Activated CD4-positive, alpha-beta T cell treated with anti-CD3 and anti-CD28 coated beads, Interleukin-2, amount 10 ng/mL, durations not matched to agents 7 days and 5 days (primary cell): Measurements from ENCODE around the gene SKA1. TPM values are rescaled to one million over a fixed set of nuclear protein-coding genes. Genes with fewer than 3 reads are reported as not detected.

Experiments used
- CTCF ChIA-PET: fragments of 350-600 bp; sonication (Branson Sonifier 250); formaldehyde crosslinking; loops from one replicate; lab custom pipeline; 2021; ENCODE audit warnings: antibody characterized with exemption; lab: Charles Lee
- POLR2A ChIA-PET: fragments of 350-600 bp; sonication (Branson Sonifier 250); formaldehyde crosslinking; loops from one replicate; lab custom pipeline; 2021; ENCODE audit warnings: antibody characterized with exemption; lab: Charles Lee
- DNase-seq: peaks from one replicate; pipeline ENCODE4 v3.0.0-alpha.2; 2020
- H3K27ac Mint-ChIP-seq: one replicate; pipeline ENCODE4 v1.8.0; 2021; ENCODE audit warnings: mild to moderate bottlenecking, moderate library complexity, mixed read lengths
- H3K27me3 Mint-ChIP-seq: one replicate; pipeline ENCODE4 v1.8.0; 2021; ENCODE audit warnings: mixed read lengths
- H3K36me3 Mint-ChIP-seq: one replicate; pipeline ENCODE4 v1.8.0; 2021; ENCODE audit warnings: low read depth, mixed read lengths
- H3K4me1 Mint-ChIP-seq: one replicate; pipeline ENCODE4 v1.8.0; 2021; ENCODE audit warnings: mixed read lengths
- H3K4me3 Mint-ChIP-seq: one replicate; pipeline ENCODE4 v1.8.0; 2021; ENCODE audit warnings: mild to moderate bottlenecking, moderate library complexity, mixed read lengths
- H3K9me3 Mint-ChIP-seq: one replicate; pipeline ENCODE4 v1.8.0; 2021; ENCODE audit warnings: mixed read lengths
- total RNA-seq, 2 experiments: library from RNA; stranded (reverse); gene quantifications; one replicate each; pipeline ENCODE4 v1.2.3, GENCODE V29; 2021

The SKA1 gene, protein sequence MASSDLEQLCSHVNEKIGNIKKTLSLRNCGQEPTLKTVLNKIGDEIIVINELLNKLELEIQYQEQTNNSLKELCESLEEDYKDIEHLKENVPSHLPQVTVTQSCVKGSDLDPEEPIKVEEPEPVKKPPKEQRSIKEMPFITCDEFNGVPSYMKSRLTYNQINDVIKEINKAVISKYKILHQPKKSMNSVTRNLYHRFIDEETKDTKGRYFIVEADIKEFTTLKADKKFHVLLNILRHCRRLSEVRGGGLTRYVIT
- total RNA-seq = 10 to 100 TPM; 44.1 to 51.4 TPM

DNA sequence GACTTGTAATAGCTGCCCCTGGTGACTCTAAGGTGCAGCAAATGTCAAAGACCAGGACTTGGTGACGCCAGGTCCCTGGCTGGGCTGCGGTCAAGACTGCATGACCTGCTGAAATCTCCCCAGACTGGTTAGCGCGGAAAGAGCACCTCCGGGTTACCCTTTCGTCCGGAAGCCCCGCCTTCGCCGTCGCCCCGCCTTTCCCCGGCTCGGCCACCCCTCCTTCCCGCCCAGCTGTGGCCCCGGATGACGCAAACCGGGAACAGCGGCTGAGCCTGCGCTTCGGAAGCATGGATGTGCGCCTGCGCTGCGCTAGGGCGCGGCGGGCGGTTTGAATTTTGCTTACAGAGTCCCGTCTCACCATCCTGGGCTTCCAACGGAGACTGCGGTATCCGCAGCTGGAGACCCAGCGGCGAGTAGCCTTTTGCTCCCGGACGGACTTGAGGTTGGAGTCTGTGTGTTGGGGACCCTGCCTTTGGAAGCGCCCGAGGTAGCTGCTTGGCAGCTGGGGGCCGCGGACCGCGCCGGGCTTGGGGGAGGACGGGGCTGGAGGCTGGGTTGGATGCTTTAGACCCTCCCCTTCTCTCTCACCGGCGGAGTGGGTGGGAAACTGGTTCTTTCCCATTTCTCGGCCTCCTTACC, at the start of gene SKA1:
Gene SKA1 (plus strand): TSS at position 294 of the 639 bp plus-strand sequence. CDS start 785 bp downstream, outside the sequence.
- H3K27me3 Mint-ChIP-seq = peaks cover under 1% of the 10 kb centered on the region
- H3K36me3 Mint-ChIP-seq = peaks cover 13% of the 10 kb centered on the region
- peaks cover under 1% of the 10 kb centered on the region for H3K9me3 Mint-ChIP-seq
- DNase-seq = peak; percentile 92
- CTCF ChIA-PET = interaction anchor here (0.7 to 2.5 kb wide), 5 partner anchors 10 to 179 kb away, joined by 3 to 11 read pairs (median 3); no protein-coding TSS in a partner anchor
- H3K27ac Mint-ChIP-seq = peak within 1 kb of the TSS; percentile 94
- H3K4me1 Mint-ChIP-seq = peaks cover 28% of the 10 kb centered on the region
- POLR2A ChIA-PET = no interaction called here
- H3K4me3 Mint-ChIP-seq = peak within 1 kb of the TSS; percentile 91

DNA sequence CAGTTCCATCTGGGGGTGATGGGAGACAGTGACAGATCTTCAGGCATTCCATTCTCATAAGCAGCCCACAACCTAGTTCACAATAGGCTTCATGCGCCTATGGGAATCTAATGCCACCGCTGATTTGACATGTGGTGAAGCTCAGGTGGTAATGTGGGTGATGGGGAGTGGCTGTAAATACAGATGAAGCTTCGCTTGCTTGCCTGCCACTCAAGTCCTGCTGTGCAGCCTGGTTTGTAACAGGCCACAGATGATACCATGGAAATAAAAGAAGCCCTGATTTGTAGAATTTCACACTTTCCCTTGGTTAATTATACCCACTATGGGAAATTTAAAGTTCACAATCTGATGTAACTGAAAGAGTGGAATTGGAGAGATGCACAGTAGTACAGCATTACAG, 46.9 kb upstream of the SKA1 start:
- Mint-ChIP-seq H3K4me3 (no peak overlapping the region), H3K27ac (no peak overlapping the region), H3K27me3 (peaks cover 27% of the 10 kb centered on the region), H3K36me3 (no peaks in the 10 kb centered on the region), H3K9me3 (no peaks in the 10 kb centered on the region), H3K4me1 (no peaks in the 10 kb centered on the region)
- ChIA-PET CTCF (no interaction called here), POLR2A (no interaction called here)
- no peak for DNase-seq

DNA sequence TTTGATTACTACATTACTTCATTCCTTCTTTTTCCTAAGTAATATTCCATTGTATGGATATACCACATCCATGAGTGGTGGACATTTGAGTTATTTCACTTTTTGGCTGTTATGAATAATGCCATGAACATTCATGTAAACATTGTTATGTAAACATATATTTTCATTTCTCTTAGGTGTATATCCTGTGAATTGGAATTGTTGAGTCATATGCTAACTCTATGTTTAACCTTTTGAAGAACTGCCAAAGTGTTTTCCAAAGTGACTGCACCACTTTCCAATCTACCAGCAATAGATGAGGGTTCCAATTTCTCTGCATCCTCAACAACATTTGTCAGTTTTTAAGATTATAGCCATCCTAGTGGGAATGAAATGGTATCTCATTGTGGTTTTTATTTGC, 44.7 kb upstream of the SKA1 start:
- Mint-ChIP-seq H3K36me3 (no peaks in the 10 kb centered on the region), H3K4me1 (no peaks in the 10 kb centered on the region), H3K4me3 (no peak overlapping the region), H3K27ac (no peak overlapping the region), H3K9me3 (no peaks in the 10 kb centered on the region), H3K27me3 (peaks cover 25% of the 10 kb centered on the region)
- no peak for DNase-seq
- CTCF ChIA-PET = no interaction called here
- POLR2A ChIA-PET = no interaction called here

DNA sequence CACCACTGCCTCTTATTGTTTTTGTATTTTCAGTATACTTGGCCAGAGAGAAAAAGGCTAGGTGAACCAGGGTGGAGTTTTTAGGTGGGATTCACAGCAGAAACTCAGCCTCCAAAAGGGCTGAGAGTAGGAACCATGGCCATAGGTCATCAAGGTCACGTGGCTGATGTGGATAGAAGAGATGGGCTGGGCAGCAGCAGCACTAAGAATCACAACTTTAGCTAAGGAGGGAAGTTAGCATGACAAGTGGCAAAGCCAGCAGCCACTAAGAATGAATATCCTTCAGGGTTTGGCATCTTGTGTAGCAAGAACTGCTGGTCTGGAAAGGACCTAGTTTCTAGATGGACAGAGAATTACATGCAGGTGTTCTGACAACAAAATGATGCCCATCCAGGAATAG, 43.2 kb upstream of the SKA1 start:
- no peak for DNase-seq
- Mint-ChIP-seq H3K27ac (no peak overlapping the region), H3K4me3 (no peak overlapping the region), H3K27me3 (peaks cover 20% of the 10 kb centered on the region), H3K36me3 (no peaks in the 10 kb centered on the region), H3K9me3 (no peaks in the 10 kb centered on the region), H3K4me1 (no peaks in the 10 kb centered on the region)
- POLR2A ChIA-PET = no interaction called here
- CTCF ChIA-PET = no interaction called here

DNA sequence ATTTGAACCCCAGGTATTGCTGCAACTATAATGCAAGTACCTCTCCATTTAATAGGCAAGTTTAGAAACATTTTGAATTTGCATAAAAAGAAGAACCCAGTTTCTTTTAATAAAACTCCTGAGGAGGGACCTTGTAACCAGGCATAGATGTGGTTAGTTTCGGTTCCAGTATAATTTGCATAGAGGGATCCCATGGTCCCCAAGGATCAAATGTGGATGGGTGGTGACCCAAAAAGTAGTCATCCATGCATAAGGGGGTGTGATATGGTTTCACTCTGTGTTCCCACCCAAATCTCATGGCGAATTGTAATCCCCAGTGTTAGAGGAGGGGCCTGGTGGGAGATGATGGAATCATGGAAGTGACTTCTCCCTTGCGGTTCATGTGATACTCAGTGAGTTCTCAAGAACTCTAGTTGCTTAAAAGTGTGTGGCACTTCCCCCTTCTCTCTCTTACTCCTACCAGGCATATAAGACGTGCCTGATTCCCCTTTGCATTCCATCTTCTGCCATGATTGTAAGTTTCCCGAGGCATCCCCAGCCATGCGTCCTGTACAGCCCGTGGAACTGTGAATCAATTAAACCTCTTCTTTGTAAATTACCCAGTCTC, 40.2 kb upstream of the SKA1 start:
- H3K27ac Mint-ChIP-seq = no peak overlapping the region
- no peaks in the 10 kb centered on the region for H3K9me3 Mint-ChIP-seq
- CTCF ChIA-PET = no interaction called here

DNA sequence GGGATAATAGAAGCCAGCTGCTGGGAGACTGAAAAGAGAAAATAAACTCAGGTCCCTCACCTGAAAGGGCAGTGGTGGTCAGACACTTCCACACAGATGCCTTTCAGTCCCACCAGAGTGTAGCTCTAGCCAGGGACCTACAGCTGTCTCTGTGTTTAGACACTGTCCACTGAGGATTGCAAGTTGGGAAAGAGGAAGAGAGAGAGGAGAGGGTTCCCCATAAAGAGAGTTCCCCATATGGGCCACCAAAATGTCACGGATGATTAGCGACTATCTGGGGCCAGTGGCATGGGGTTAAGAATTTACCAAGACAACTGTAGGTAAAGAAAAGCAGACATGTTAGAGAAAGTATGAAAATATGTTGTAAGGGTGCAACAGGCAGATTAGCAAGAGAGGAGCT, 36.7 kb upstream of the SKA1 start:
- H3K4me3 Mint-ChIP-seq = no peak overlapping the region
- H3K36me3 Mint-ChIP-seq = no peaks in the 10 kb centered on the region
- DNase-seq = no peak
- ChIA-PET POLR2A (no interaction called here), CTCF (interaction anchor here (2.4 kb wide), 1 partner anchor 19 kb away, joined by 12 read pairs; no protein-coding TSS in a partner anchor)
- no peaks in the 10 kb centered on the region for H3K4me1 Mint-ChIP-seq
- H3K27ac Mint-ChIP-seq = no peak overlapping the region
- no peaks in the 10 kb centered on the region for H3K9me3 Mint-ChIP-seq
- peaks cover 3% of the 10 kb centered on the region for H3K27me3 Mint-ChIP-seq

More for the DNA sequence above, 40.2 kb upstream of the SKA1 start:
- Mint-ChIP-seq H3K27me3 (peaks cover 10% of the 10 kb centered on the region), H3K4me1 (no peaks in the 10 kb centered on the region), H3K4me3 (no peak overlapping the region), H3K36me3 (no peaks in the 10 kb centered on the region)
- POLR2A ChIA-PET = no interaction called here
- DNase-seq = no peak

DNA sequence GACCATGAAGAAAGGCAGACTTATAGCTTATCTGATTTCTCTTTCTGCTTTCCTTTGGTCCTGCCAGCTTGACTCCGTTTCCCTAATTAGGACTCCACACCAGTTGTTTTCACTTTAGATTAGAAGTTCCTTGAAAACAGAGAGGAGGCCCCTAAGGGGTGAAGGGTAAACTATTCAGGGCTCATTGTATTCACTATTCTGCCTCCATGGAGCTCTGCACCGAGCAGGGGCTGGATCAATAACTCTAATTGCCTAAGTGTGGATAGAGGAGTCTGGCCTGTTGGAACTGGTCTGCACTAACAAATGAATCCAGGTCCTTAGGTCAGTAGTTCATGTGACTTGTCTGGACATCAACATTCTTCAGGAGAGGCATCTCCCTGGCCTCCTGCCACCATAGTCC, 36.1 kb upstream of the SKA1 start:
- ChIA-PET CTCF (interaction anchor here (2.4 kb wide), 1 partner anchor 18 kb away, joined by 12 read pairs; no protein-coding TSS in a partner anchor), POLR2A (no interaction called here)
- H3K4me3 Mint-ChIP-seq = no peak overlapping the region
- no peaks in the 10 kb centered on the region for H3K9me3 Mint-ChIP-seq
- H3K27ac Mint-ChIP-seq = no peak overlapping the region
- no peaks in the 10 kb centered on the region for H3K4me1 Mint-ChIP-seq
- no peaks in the 10 kb centered on the region for H3K36me3 Mint-ChIP-seq
- no peak for DNase-seq
- peaks cover 3% of the 10 kb centered on the region for H3K27me3 Mint-ChIP-seq

DNA sequence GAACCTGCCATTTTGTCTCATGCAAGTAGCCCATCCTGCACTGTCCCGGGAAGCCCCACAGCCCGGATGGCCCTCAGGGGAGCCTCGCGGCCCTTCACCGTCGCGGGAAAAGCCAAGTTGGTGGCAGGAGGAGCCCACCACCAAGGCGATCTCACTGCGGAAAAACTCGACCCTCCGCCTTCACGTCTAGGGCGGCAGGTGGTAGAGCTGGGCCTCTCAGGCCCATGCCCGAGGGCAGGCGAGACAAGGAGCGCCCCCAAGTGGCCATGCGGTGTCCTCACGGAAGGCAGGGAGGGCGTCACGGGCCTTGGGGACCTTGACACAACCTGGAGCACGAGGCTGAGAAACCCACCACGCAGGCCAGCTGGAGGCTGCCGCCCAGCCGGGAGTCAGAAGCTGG, 34.8 kb upstream of the SKA1 start:
- H3K36me3 Mint-ChIP-seq = no peaks in the 10 kb centered on the region
- H3K4me3 Mint-ChIP-seq = no peak overlapping the region
- ChIA-PET CTCF (interaction anchor here (2.4 kb wide), 1 partner anchor 17 kb away, joined by 12 read pairs; no protein-coding TSS in a partner anchor), POLR2A (no interaction called here)
- no peaks in the 10 kb centered on the region for H3K4me1 Mint-ChIP-seq
- no peaks in the 10 kb centered on the region for H3K9me3 Mint-ChIP-seq
- H3K27ac Mint-ChIP-seq = no peak overlapping the region
- peaks cover 3% of the 10 kb centered on the region for H3K27me3 Mint-ChIP-seq
- DNase-seq = no peak

DNA sequence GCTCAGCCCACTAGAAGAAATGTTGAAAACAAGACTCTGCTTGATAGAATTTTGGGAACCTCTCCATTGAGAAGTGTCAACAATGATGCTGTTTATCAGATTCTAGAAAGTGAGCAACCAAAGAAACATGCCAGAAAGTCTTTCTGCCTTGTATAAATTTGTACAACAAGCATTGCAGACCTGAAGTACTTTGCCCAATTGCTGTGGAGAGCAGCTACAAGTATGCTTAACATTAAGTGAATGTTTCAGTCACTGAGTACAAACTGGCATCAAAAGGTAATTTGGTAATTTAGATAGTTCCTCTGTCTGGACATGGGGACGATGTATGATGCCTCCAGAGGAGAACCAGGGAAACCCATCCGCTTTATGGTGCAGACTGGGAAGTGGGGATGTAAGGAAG, 33.4 kb upstream of the SKA1 start:
- Mint-ChIP-seq H3K4me1 (no peaks in the 10 kb centered on the region), H3K27ac (no peak overlapping the region), H3K4me3 (no peak overlapping the region), H3K27me3 (peaks cover 3% of the 10 kb centered on the region), H3K36me3 (no peaks in the 10 kb centered on the region), H3K9me3 (no peaks in the 10 kb centered on the region)
- ChIA-PET POLR2A (no interaction called here), CTCF (interaction anchor here (1.9 kb wide), 1 partner anchor 16 kb away, joined by 4 read pairs; no protein-coding TSS in a partner anchor)
- DNase-seq = no peak

DNA sequence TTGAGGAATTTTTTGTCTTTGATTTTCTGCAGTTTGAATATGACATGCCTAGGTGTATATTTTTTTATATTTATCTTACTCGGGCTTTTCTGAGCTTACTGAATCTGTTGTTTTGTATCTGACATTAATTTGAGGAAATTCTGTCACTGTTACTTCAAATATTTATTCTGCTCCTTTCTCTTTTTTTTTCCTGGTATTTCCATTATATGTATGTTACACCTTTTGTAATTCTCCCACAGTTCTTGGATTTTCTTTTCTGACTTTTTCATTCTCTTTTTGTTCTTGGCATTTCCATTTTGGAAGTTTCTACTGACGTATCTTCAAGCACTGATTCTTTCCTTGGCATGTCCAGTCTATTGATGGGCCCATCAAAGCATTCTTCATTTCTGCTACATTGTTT, 24.1 kb upstream of the SKA1 start:
- H3K27ac Mint-ChIP-seq = no peak overlapping the region
- no peaks in the 10 kb centered on the region for H3K9me3 Mint-ChIP-seq
- POLR2A ChIA-PET = no interaction called here
- DNase-seq = no peak
- no peaks in the 10 kb centered on the region for H3K4me1 Mint-ChIP-seq
- CTCF ChIA-PET = interaction anchor here (1.3 kb wide), 1 partner anchor 18 kb away, joined by 3 read pairs; no protein-coding TSS in a partner anchor
- peaks cover 32% of the 10 kb centered on the region for H3K27me3 Mint-ChIP-seq
- no peak overlapping the region for H3K4me3 Mint-ChIP-seq
- H3K36me3 Mint-ChIP-seq = no peaks in the 10 kb centered on the region

DNA sequence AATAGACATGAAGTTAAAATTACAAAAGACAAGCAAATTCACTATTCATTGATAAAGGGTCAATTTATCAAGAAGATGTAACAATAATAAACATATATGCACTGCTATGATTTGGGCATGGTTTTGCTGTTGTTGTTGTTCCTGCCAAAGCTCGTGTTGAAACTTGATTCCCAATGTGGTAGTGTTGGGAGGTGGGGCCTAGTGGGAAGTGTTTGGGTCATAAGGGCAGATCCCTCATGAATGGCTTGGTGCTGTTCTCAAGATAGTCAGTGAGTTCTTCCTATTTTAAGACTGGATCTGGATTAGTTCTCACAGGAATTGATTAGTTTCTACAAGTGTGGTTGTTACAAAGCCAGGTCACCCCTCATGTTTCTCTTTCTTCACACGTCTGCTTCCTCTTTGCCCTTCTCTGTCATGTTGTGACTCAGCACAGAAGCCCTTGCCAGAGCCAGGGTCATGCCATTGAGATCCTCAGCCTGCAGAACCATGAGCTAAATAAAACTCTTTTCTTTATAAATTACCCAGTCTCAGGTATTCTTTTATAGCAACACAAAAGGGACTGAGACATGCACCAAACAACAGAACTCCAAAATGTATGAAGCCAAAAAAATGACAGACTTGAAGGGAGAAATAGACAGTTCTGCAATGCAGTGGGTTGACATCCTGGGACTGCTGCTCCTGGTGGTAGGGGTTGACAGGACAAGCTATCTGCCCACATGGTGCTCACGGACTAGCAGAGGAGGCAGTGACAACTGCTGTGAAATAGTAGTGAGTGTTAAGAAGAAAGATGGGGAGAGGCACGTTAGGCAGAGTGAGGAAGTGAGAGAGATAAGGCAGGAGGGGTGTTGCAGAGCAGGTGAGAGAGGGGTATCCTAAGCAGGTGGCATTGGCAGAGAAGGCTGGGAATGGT, 18.6 kb upstream of the SKA1 start:
- CTCF ChIA-PET = interaction anchor here (0.6 to 2.5 kb wide), 26 partner anchors 13 to 449 kb away, joined by 3 to 18 read pairs (median 4); partner anchors contain the start of genes MBD1 and SKA1
- Mint-ChIP-seq H3K27ac (peak overlapping the region; percentile 48), H3K27me3 (peaks cover 29% of the 10 kb centered on the region), H3K4me1 (peaks cover 14% of the 10 kb centered on the region), H3K9me3 (no peaks in the 10 kb centered on the region), H3K36me3 (no peaks in the 10 kb centered on the region), H3K4me3 (no peak overlapping the region)
- DNase-seq = no peak
- POLR2A ChIA-PET = interaction anchor here (1.7 kb wide), 1 partner anchor 75 kb away, joined by 5 read pairs; the partner anchor contains the start of gene MBD1

DNA sequence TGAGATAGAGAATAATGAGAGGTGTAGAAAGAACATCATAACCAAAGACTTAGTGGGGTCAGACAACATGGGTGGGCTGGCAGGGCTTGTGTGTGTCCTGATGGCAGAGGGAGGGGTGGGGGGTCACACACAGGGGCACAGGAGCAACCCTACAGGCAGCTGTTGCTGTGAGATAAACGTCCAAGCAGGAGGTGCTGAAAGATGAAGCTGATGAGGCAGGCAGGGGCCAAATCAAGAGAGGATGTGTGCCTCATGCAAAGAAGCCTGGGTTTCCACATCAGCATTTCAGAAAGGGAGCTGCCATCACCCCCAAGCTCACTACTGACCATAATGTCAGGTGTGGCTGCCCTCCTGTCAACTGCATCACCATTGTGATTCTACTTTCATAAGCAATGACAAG, 16.0 kb upstream of the SKA1 start:
- CTCF ChIA-PET = interaction anchor here (0.7 kb wide), 1 partner anchor 101 kb away, joined by 3 read pairs; no protein-coding TSS in a partner anchor
- Mint-ChIP-seq H3K27ac (no peak overlapping the region), H3K27me3 (peaks cover 13% of the 10 kb centered on the region), H3K4me1 (peaks cover 14% of the 10 kb centered on the region), H3K36me3 (no peaks in the 10 kb centered on the region), H3K4me3 (no peak overlapping the region), H3K9me3 (no peaks in the 10 kb centered on the region)
- no peak for DNase-seq
- POLR2A ChIA-PET = no interaction called here
